Panc1 (cell line): Measurements from ENCODE around the gene CIAPIN1. TPM values are rescaled to one million over a fixed set of nuclear protein-coding genes. Genes with fewer than 3 reads are reported as not detected.

Source experiments
- ATAC-seq: fragments of 200-7000 bp; cut with Tn5 transposase; 2 replicates; pipeline ENCODE4 v1.9.1; 2020; ENCODE audit warnings: mild to moderate bottlenecking, moderate library complexity
- BruUV-seq: library from RNA; stranded (reverse); fragments of 400-500 nt; replicated peaks from 2 replicates; lab custom pipeline; 2021; lab: Mats Ljungman, UMichigan
- CTCF ChIA-PET: fragments of 300-600 bp; sonication (Branson Sonifier 250); formaldehyde crosslinking; loops from one replicate; lab custom pipeline; 2022; ENCODE audit warnings: antibody characterized with exemption; lab: Charles Lee
- POLR2A ChIA-PET: fragments of 300-600 bp; sonication (Branson Sonifier 250); formaldehyde crosslinking; loops from one replicate; lab custom pipeline; 2022; ENCODE audit warnings: antibody characterized with exemption; lab: Charles Lee
- DNase-seq: peaks from one replicate; pipeline ENCODE4 v3.0.0-alpha.2; 2010; ENCODE audit warnings: low read depth, low spot score
- H3K27ac ChIP-seq: 2 replicates; pipeline ENCODE4 v1.5.1; 2011; ENCODE audit warnings: mild to moderate bottlenecking, low read length, inconsistent platforms
- H3K27me3 ChIP-seq: fragments of 200-500 bp; sonication (Bioruptor generic); 2 replicates; pipeline ENCODE4 v1.6.0; 2014; ENCODE audit warnings: low read length, inconsistent platforms; ENCODE audit not compliant: control insufficient read depth, insufficient read depth
- H3K36me3 ChIP-seq: fragments of 200-500 bp; sonication (Bioruptor generic); 2 replicates; pipeline ENCODE4 v1.5.1; 2014; ENCODE audit warnings: inconsistent platforms, mild to moderate bottlenecking, low read length, moderate library complexity; ENCODE audit not compliant: control insufficient read depth, insufficient read depth
- H3K4me1 ChIP-seq: 2 replicates; pipeline ENCODE4 v1.5.1; 2011; ENCODE audit warnings: inconsistent platforms, mild to moderate bottlenecking, low read length, moderate library complexity; ENCODE audit not compliant: control insufficient read depth, insufficient read depth
- H3K4me3 ChIP-seq, 2 experiments: 2 replicates each; pipeline ENCODE4 v1.5.1; 2011 to 2012; ENCODE audit warnings: low read depth in 2 of 2, low read length in 2 of 2, mild to moderate bottlenecking in 2 of 2, inconsistent platforms in 1 of 2, moderate library complexity in 1 of 2
- H3K9me3 ChIP-seq: fragments of 200-500 bp; sonication (Bioruptor generic); 2 replicates; pipeline ENCODE4 v1.5.1; 2014; ENCODE audit warnings: low read depth, mild to moderate bottlenecking, inconsistent platforms, low read length, moderate library complexity; ENCODE audit not compliant: control insufficient read depth, insufficient read depth
- CTCF ChIP-seq: fragments of 450-650 bp; IDR thresholded peaks from 2 replicates; pipeline ENCODE4 v1.5.1; 2017; ENCODE audit warnings: mild to moderate bottlenecking
- POLR2AphosphoS5 ChIP-seq: IDR thresholded peaks from 2 replicates; pipeline ENCODE4 v1.6.1; 2012; ENCODE audit warnings: mild to moderate bottlenecking, low read depth, low read length, moderate library complexity
- REST ChIP-seq, 2 experiments: IDR thresholded peaks; 2 replicates each; pipeline ENCODE4 v1.6.1; 2011 to 2012; ENCODE audit warnings: low read depth in 2 of 2, control low read depth in 1 of 2, low read length in 1 of 2, mild to moderate bottlenecking in 1 of 2, moderate library complexity in 1 of 2; ENCODE audit not compliant: insufficient read depth in 1 of 2
- SIN3A ChIP-seq: IDR thresholded peaks from 2 replicates; pipeline ENCODE4 v1.6.1; 2012; ENCODE audit warnings: low read depth, mild to moderate bottlenecking, low read length, moderate library complexity, borderline replicate concordance; ENCODE audit not compliant: insufficient read depth
- TCF7L2 ChIP-seq: IDR thresholded peaks from 2 replicates; pipeline ENCODE4 v1.6.1; 2011; ENCODE audit warnings: mild to moderate bottlenecking, low read depth, low read length, inconsistent platforms
- in situ Hi-C: cut with HindIII; loops from 2 replicates; pipeline ENCODE4 v1.10.0; 2016; ENCODE audit warnings: low sequenced_read_pairs, low pct_unique_long_range_greater_than_20kb
- intact Hi-C: fragments of 100-400 bp; cut with micrococcal nuclease; formaldehyde crosslinking; loops from one replicate; pipeline ENCODE4 v1.10.0; 2022; ENCODE audit not compliant: unreplicated experiment
- total RNA-seq: library from RNA; stranded (reverse); gene quantifications from one replicate; pipeline ENCODE4 v1.2.1, GENCODE V29; 2021; ENCODE audit not compliant: unreplicated experiment

Gene CIAPIN1
- total RNA-seq, 1 experiment from 2014 or later: 64.0 TPM

DNA sequence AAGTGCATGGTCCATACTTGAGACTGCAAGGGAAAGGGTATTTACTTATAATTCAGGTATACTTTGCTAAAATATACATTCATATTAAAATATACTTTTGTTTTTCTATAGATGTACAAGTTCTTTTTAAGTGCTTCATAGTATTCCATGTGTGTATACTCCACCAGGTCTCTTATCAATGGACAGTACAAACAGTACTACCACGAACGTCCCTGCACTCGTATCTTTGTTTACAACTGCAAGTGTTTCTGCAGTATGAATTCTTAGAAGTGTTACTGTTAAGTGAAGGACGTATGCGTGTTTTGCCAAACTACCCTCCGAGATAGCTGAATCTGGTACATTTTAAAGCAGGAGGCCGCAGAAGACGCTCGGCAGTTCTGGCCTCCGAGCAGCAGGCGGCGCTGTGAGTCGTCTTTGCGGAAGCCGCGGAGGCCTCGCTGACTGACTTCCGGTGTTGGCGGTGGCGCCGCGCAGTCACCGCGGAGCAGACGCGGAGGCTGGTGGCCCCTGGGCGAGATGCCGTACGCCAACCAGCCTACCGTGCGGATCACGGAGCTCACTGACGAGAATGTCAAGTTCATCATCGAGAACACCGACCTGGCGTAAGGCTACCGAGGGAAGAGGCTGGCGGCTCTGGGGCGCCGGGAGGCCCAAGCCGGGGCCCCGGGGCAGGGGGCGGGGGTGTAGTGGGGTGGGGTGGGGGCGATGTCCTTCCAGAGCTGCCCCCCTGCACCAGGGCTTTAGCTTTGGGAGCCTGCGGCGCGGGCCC is 15.2 kb upstream of the CIAPIN1 start, which contains the start of gene POLR2C:
Gene POLR2C, plus strand, starts transcription at position 471 of the 769 bp plus-strand sequence. Its CDS starts 46 bp downstream, at position 517.
- DNase-seq (peak; percentile 43), ATAC-seq (peak; percentile 96)
- CTCF ChIA-PET: interaction anchor here (0.8 kb wide), 1 partner anchor 11 kb away, joined by 5 read pairs; no protein-coding TSS in a partner anchor
- POLR2A ChIA-PET: interaction anchor here (0.6 kb wide), 1 partner anchor 117 kb away, joined by 3 read pairs; no protein-coding TSS in a partner anchor
- Histone ChIP-seq H3K36me3 (no peaks in the 10 kb centered on the region; the same call in 1 of the 2 replicates), H3K4me3 (peak within 1 kb of the TSS; percentile 90 to 92), H3K9me3 (no peaks in the 10 kb centered on the region), H3K27ac (peak within 1 kb of the TSS; percentile 81), H3K27me3 (no peaks in the 10 kb centered on the region), H3K4me1 (0 out of 2 replicates have a peak, but pooled peaks cover 2% of the 10 kb centered on the region)
- intact Hi-C loops: loop anchor here (10.0 kb wide), 1 partner anchor 52 kb away; no protein-coding TSS in a partner anchor
- in situ Hi-C loops: no loop called here
- TF ChIP-seq REST (IDR thresholded peaks at IDR 0.05; ENCODE audit: insufficient read depth in 1 of 2, low read depth in 2 of 2, low read length in 1 of 2) (0 out of 4 replicates have a peak, but pooled peaks of 1 of the 2 experiments have one; percentile 28), CTCF (peak; percentile 93), POLR2AphosphoS5 (peak; percentile 86), SIN3A (no peak)
- no TSS peak for BruUV-seq

DNA sequence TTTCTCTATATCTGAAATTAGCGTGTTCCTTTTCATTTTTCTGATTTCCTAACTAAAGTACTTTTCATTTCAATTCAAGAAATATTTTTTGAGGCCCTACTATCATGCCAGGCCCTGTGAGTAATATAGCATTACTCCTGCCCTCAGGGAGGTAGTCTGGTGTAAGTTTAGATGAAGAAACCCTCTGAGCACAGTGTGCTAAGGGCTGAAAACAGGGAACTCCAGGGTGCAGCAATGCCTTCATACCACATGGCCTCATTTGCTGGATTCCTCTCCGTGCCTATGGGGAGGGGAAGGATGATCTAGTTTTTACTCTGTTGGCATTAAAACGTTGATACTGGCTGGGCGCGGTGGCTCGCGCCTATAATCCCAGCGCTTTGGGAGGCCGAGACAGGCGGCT is 4.8 kb upstream of the CIAPIN1 start:
- no peak for ATAC-seq
- no peaks in the 10 kb centered on the region for H3K9me3 ChIP-seq
- peaks cover 17% of the 10 kb centered on the region for H3K36me3 ChIP-seq
- no peak overlapping the region for H3K27ac ChIP-seq
- intact Hi-C loops (no loop called here), in situ Hi-C loops (no loop called here)
- CTCF ChIA-PET: no interaction called here
- no peak for TF ChIP-seq CTCF
- TF ChIP-seq REST (IDR thresholded peaks at IDR 0.05; ENCODE audit: insufficient read depth in 1 of 2, low read depth in 2 of 2, low read length in 1 of 2): no peak
- no peak for TF ChIP-seq POLR2AphosphoS5
- TF ChIP-seq SIN3A: no peak
- no peak for TF ChIP-seq TCF7L2
- no peaks in the 10 kb centered on the region for H3K4me1 ChIP-seq
- H3K4me3 ChIP-seq: no peak overlapping the region
- no TSS peak for BruUV-seq
- H3K27me3 ChIP-seq: no peaks in the 10 kb centered on the region
- POLR2A ChIA-PET: no interaction called here
- no peak for DNase-seq
